Endothelial cell of umbilical vein (primary cell): ENCODE data around the gene SLC5A4. TPM values are rescaled to one million over a fixed set of nuclear protein-coding genes. Genes with fewer than 3 reads are reported as not detected.

ENCODE experiments used
- BruUV-seq: library from RNA; stranded (reverse); fragments of 400-500 nt; replicated peaks from 2 replicates; lab custom pipeline; 2021; lab: Mats Ljungman, UMichigan
- CTCF ChIA-PET: fragments of 300-600, 350-600 bp; sonication (Branson Sonifier 250); formaldehyde crosslinking; loops from one replicate; lab custom pipeline; 2021; ENCODE audit warnings: antibody characterized with exemption, inconsistent platforms; lab: Charles Lee
- POLR2A ChIA-PET: fragments of 300-600, 350-600 bp; sonication (Branson Sonifier 250); formaldehyde crosslinking; loops from one replicate; lab custom pipeline; 2021; ENCODE audit warnings: antibody characterized with exemption, inconsistent platforms; lab: Charles Lee
- DNase-seq: peaks from one replicate; pipeline ENCODE4 v3.0.0-alpha.2; 2011; ENCODE audit warnings: low read depth, low spot score
- FAIRE-seq: peaks from 2 replicates; lab custom pipeline; 2011; peaks lifted over from hg19 to GRCh38; lab: Jason Lieb, UNC
- H2AFZ ChIP-seq: 2 replicates; pipeline ENCODE4 v1.6.0; 2012; ENCODE audit warnings: low read depth, low read length, control low read depth, inconsistent platforms
- H3K27ac ChIP-seq: 2 replicates; pipeline ENCODE4 v1.5.1; 2011; ENCODE audit warnings: low read depth, mild to moderate bottlenecking, control low read depth, low read length, moderate library complexity; ENCODE audit not compliant: insufficient read depth
- H3K27me3 ChIP-seq, 2 experiments: 2 replicates each; pipeline versions ENCODE4 v1.6.0 to v1.6.1; 2011; ENCODE audit warnings: low read length in 2 of 2, mixed read lengths in 1 of 2; ENCODE audit not compliant: control insufficient read depth in 2 of 2, insufficient read depth in 2 of 2
- H3K36me3 ChIP-seq, 2 experiments: 2 replicates in 1 of 2; 3 replicates in 1 of 2; pipeline ENCODE4 v1.5.1; 2011; ENCODE audit warnings: low read length in 2 of 2, mild to moderate bottlenecking in 1 of 2, moderate library complexity in 1 of 2; ENCODE audit not compliant: control insufficient read depth in 2 of 2, insufficient read depth in 2 of 2; ENCODE audit errors: extremely low read depth in 1 of 2
- H3K4me1 ChIP-seq: 3 replicates; pipeline ENCODE4 v1.5.1; 2011; ENCODE audit warnings: mild to moderate bottlenecking, low read length; ENCODE audit not compliant: control insufficient read depth, insufficient read depth; ENCODE audit errors: extremely low read depth
- H3K4me2 ChIP-seq: 2 replicates; pipeline ENCODE4 v1.6.1; 2011; ENCODE audit warnings: low read length, control low read depth, mixed read lengths; ENCODE audit not compliant: insufficient read depth
- H3K4me3 ChIP-seq, 3 experiments: fragments of 200-600 bp in 1 of 3; sonication (generic), shearing (Covaris generic) in 1 of 3; replicated peaks in 1 of 3; 2 replicates each; pipeline ENCODE4 v1.5.1; 2011 to 2016; ENCODE audit warnings: control low read depth in 3 of 3, low read length in 3 of 3, mild to moderate bottlenecking in 2 of 3, inconsistent platforms in 1 of 3, low read depth in 1 of 3, moderate library complexity in 1 of 3; ENCODE audit not compliant: insufficient read depth in 1 of 3
- H3K79me2 ChIP-seq: 2 replicates; pipeline ENCODE4 v1.6.0; 2012; ENCODE audit warnings: low read length, inconsistent platforms; ENCODE audit not compliant: control insufficient read depth, insufficient read depth
- H3K9ac ChIP-seq: replicated peaks from 2 replicates; pipeline ENCODE3; 2011; ENCODE audit warnings: low read length, control low read depth; ENCODE audit not compliant: insufficient read depth; ENCODE audit errors: extremely low read depth
- H3K9me1 ChIP-seq: replicated peaks from 3 replicates; pipeline ENCODE4 v1.6.0; 2011; ENCODE audit warnings: mild to moderate bottlenecking, low read length; ENCODE audit not compliant: control insufficient read depth, insufficient read depth; ENCODE audit errors: extremely low read depth
- H3K9me3 ChIP-seq: replicated peaks from 2 replicates; pipeline ENCODE4 v1.5.1; 2012; ENCODE audit warnings: low read length, inconsistent platforms; ENCODE audit not compliant: control insufficient read depth, insufficient read depth
- H4K20me1 ChIP-seq: replicated peaks from 2 replicates; pipeline ENCODE3; 2011; ENCODE audit warnings: mild to moderate bottlenecking, low read length; ENCODE audit not compliant: control insufficient read depth, insufficient read depth; ENCODE audit errors: extremely low read depth
- FOS ChIP-seq: IDR thresholded peaks from 2 replicates; pipeline ENCODE4 v1.6.1; 2011; ENCODE audit warnings: mild to moderate bottlenecking, low read length, moderate library complexity, borderline replicate concordance; ENCODE audit not compliant: insufficient read depth
- GATA2 ChIP-seq: IDR thresholded peaks from 2 replicates; pipeline ENCODE4 v1.7.0; 2011; ENCODE audit warnings: low read depth, mild to moderate bottlenecking, moderate library complexity, mixed read lengths, low read length; ENCODE audit not compliant: insufficient read length, insufficient read depth
- MYC ChIP-seq: IDR thresholded peaks from one replicate; pipeline ENCODE4 v1.6.1; 2011; ENCODE audit warnings: mild to moderate bottlenecking, low read depth, low read length
- POLR2A ChIP-seq: IDR thresholded peaks from 2 replicates; pipeline ENCODE4 v1.6.1; 2012; ENCODE audit warnings: low read depth, mild to moderate bottlenecking, control low read depth, low read length
- POLR2AphosphoS5 ChIP-seq: IDR thresholded peaks from 2 replicates; pipeline ENCODE4 v1.6.1; 2012; ENCODE audit warnings: low read depth, mild to moderate bottlenecking, control low read depth, low read length, moderate library complexity; ENCODE audit not compliant: insufficient read depth
- dilution Hi-C: fragments of 300-500 bp; cut with MboI; formaldehyde crosslinking; loops from one replicate; pipeline ENCODE4 v1.15.0; 2019; ENCODE audit warnings: low sequenced_read_pairs; ENCODE audit not compliant: extremely low pct_ligation_motif_present
- intact Hi-C: fragments of 100-400 bp; cut with micrococcal nuclease; formaldehyde crosslinking; loops from one replicate; pipeline ENCODE4 v1.10.0; 2022
- polyA plus RNA-seq, 4 experiments: library from polyadenylated mRNA; depleted of rRNA in 3 of 4; stranded (reverse) in 3 of 4; unstranded in 1 of 4; fragments of >200 nt; gene quantifications; 2 replicates each; pipeline versions ENCODE4 v1.2.1 to v1.2.3, GENCODE V29; 2011 to 2012; ENCODE audit warnings: missing spikeins in 1 of 4
- total RNA-seq: library from RNA; stranded (reverse); gene quantifications from 2 replicates; pipeline ENCODE4 v1.2.3, GENCODE V29; 2021
- TF ChIP-seq, protein P1 (sequence below), 2 donors: IDR thresholded peaks; 1 replicate in 1 of 2; 2 replicates in 1 of 2; pipeline ENCODE4 v1.5.1; 2011; ENCODE audit warnings: low read length in 2 of 2, mild to moderate bottlenecking in 2 of 2, moderate library complexity in 2 of 2, control low read depth in 1 of 2, inconsistent platforms in 1 of 2, low read depth in 1 of 2; ENCODE audit not compliant: insufficient read depth in 1 of 2; ENCODE audit errors: extremely low read depth in 1 of 2

The SLC5A4 gene
- total and polyA plus RNA-seq, 2 donors (not counting 3 experiments of a cell fraction or from before 2014, with no cell fraction given), result 1.5 to 2.8 TPM

DNA sequence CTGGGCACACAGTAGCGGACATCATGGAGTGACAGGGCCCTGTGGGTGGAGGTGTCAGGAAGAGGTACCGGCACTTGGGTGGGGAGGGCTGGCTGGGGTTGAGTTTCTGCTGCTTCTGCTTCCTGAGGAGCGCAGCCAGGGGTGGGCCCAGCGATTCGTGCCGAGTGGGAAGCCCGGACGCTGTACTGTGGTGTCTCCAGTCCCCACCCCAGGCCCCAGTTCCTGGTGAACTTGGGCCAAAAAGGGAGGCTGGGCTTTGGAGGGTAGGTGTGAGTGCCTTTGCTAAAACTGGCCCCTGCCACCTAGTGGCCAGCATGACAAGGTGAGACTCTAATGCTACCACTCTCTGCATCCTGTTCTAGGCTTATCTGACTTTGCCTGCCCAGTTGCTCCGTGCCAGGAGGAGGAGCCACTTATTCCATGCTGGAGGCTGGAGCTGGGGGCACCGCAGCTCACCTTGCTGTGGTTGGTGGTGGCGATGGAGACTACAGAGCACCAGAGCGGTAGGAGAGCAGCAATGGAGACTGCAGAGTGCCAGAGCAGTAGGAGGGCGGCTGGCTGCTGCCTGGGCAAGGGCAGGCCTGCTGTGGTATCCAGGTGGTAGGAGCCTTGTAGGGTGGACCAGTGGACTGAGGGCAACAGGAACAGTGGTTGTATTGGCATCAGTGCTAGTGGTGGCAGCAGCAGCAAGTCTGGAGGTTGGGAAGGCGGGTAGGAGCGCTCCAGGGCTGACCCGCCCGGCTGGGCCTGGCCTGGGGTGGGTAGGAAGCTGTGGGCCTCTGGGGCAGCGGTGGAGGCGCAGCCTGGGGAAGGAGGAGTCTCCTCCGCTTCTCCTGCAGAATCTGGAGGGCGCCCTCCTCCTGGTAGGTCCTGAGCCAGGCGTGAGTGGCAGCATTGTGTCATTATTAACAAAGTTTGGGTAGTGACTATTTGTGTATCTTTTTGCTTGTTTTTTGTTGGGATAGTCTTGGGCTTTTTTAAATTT, 48.1 kb downstream of the SLC5A4 start:
- FAIRE-seq, result peak; percentile 62
- H3K36me3 ChIP-seq, result no peaks in the 10 kb centered on the region
- TF ChIP-seq, protein P1, sequence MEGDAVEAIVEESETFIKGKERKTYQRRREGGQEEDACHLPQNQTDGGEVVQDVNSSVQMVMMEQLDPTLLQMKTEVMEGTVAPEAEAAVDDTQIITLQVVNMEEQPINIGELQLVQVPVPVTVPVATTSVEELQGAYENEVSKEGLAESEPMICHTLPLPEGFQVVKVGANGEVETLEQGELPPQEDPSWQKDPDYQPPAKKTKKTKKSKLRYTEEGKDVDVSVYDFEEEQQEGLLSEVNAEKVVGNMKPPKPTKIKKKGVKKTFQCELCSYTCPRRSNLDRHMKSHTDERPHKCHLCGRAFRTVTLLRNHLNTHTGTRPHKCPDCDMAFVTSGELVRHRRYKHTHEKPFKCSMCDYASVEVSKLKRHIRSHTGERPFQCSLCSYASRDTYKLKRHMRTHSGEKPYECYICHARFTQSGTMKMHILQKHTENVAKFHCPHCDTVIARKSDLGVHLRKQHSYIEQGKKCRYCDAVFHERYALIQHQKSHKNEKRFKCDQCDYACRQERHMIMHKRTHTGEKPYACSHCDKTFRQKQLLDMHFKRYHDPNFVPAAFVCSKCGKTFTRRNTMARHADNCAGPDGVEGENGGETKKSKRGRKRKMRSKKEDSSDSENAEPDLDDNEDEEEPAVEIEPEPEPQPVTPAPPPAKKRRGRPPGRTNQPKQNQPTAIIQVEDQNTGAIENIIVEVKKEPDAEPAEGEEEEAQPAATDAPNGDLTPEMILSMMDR (IDR thresholded peaks at IDR 0.05; ENCODE audit: extremely low read depth in 1 of 2, insufficient read depth in 1 of 2, low read depth in 1 of 2, low read length in 2 of 2), result peak; percentile 32 to 71
- TF ChIP-seq POLR2A, result no peak
- no peak for TF ChIP-seq MYC
- TF ChIP-seq GATA2, result no peak
- TF ChIP-seq FOS, result no peak
- TF ChIP-seq POLR2AphosphoS5, result no peak
- peaks cover 4 to 19% of the 10 kb centered on the region in 2 experiments for H3K27me3 ChIP-seq
- intact Hi-C loops (loop anchor here (5.0 kb wide), 1 partner anchor 230 kb away; no protein-coding TSS in a partner anchor), dilution Hi-C loops (no loop called here)
- H3K79me2 ChIP-seq, result no peaks in the 10 kb centered on the region
- ChIA-PET CTCF (no interaction called here), POLR2A (no interaction called here)
- H2AFZ ChIP-seq, result no peak overlapping the region
- no peaks in the 10 kb centered on the region for H3K9me3 ChIP-seq
- H4K20me1 ChIP-seq, result no peaks in the 10 kb centered on the region
- no peak overlapping the region for H3K27ac ChIP-seq
- no peak overlapping the region for H3K4me2 ChIP-seq
- no peak overlapping the region for H3K4me3 ChIP-seq
- no peak for DNase-seq
- no peak overlapping the region for H3K9ac ChIP-seq
- H3K4me1 ChIP-seq, result no peaks in the 10 kb centered on the region
- BruUV-seq, result no TSS peak
- no peaks in the 10 kb centered on the region for H3K9me1 ChIP-seq
